HS-5 (cell line): ENCODE data around the gene CADM1.

ENCODE experiments used
- DNase-seq: peaks from one replicate; pipeline ENCODE4 v3.0.0-alpha.2; 2012; ENCODE audit warnings: low read depth

Gene CADM1

DNA sequence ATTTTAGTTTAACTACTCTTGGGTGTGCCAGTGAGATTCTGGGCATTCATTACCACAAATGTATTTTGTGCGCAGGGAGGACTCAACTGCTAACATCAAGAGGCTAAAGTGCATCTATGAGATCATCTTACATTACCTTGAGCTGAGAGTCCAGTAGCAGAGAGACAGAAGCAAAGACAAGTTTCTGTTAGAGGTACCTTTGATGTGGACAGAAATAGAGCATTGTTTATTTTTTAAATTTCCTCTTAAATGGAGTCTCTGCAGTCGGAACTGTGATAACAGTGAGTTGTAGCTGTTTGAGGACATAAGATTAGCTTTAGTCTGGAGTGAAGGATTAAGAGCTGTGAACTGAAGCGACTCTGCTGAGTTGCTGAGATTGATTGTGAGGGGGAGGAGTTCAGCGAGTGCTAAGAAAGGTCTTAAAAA is 297.0 kb downstream of the CADM1 start:
- DNase-seq = no peak

DNA sequence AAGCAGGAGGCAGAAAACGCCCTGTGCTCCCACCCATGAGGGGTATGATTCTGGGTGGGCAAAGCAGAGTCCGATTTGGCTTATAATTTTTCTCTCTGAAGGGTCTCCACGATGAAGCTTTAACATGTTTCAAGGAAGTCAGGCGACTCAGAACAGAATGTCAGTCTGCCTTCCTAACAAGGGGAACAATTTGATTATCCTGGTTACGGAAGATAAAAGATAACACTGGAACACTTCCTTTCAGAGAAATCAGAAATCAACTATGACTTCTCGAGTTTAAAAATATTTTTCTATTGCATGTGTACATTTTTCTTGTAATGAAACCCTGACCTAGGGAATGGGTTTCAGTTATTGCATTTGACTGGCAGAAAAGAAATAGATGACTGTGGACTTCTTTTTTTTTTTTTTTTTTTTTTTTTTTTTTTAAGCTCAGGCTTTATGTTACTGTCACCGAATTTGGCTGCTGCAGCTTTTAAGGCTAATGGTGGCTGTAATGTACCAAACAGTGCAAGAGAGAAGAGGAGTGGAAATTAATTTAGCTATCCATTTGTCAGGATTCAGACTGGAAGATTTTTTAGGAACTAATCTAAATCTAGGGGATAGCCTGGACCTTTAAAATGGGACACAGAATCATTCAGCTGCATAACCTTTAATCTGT is 297.7 kb downstream of the CADM1 start:
- DNase-seq = no peak

DNA sequence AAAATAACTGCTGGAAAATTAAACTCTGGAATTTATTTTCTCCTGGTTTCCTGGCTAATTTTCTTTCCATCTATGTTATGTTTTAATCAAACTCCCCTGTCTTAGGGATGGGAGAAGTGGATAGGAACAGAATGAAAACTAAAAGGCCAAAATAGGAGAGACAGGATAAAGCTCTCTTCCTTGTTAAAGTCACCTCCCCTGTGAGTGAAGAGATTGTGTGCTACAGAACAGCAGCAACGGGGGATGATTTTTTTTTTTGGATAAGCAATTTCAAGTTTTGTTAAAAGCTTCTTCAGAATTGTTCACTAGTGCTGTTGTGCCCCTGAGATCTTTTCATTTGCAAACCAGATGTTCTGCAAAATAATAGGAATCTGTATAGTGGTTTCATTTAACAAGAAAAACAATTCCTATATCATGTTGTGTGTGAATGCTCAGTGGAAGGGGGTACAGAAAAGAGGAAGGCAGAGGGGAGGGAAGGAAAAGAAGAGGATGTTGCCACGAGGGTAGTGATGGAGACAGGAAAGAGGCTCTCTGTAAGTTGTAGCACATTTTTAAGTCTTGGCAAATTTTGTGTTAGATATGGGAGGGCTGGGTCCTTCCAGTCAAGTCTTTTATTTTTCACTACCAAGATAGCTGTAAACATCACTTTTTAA is 301.2 kb downstream of the CADM1 start:
- DNase-seq = no peak

DNA sequence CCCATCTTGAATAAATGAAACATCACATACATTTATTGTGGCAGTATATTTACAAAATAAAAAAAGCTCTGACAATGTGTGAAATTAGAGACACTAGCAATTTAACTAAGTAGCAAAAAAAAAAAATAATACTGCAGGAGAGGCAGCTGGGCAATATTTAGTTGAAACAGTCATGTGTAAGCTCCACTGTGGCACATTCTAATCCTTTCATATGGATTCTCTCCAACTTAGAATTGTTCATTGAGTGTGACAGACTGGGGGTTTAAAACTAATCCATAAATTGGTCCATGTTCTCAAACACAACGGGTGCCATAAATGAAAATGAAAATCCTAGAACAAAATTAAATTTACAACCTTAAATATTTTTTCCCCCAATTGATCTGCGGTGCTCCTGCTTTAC is 302.1 kb downstream of the CADM1 start:
- no peak for DNase-seq

DNA sequence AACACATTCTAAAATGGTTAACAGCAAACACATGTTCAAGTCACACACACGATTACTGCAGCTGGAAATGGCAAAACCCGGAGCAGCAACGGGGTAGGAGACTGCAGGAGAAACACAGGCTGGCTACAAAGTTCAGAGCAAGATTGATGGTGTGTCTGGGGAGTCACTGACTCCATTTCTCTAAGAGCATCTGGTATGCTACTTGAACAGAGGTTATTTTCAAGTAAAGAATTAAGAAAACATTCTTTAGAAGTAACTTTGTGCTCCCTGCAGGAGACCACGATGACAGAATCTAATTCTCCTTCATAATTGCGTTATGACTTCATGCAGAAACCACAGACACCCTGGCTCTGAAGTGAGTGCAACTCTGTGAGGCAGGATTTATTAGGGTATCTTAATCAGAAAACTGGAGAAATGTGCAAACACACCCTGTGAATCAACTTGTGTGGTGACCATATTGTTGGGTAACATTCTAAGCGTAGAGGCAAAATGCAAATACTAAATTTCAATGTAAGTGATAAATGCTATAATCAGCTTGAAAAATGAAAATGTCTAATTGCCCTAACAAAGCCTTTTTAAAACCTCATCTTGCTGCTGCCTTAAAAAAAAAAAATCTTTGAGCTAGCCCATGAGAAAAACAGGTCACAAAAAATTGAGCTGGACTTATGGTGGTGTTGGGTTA is 303.0 kb downstream of the CADM1 start:
- DNase-seq = peak; percentile 13

DNA sequence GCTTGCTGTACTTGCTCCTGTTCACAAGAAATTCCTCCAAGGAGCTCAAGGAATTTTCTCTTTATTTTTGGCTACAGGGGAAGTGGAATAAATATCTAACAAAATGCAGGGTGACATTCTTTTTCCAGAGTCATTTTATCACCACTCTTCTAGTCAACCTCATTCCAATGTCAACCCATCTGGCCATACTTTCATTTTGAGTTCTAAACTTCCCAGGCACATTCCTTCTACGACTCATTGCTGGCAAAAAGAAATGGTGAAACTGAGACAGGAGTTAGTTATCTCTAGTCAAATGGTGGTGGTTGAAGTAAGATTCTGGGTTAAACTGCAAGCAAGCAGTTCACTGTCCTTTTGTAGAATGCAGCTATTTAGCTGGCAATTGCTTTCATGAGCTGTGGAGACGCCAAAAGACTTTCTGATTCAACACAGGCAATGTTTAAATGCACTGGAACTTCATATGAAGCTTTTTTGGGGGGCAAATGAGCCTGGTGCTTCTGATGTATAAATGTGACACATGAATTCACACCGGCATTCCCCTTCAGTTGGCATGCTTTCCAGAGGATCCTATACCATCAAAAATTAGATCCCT is 304.6 kb downstream of the CADM1 start:
- DNase-seq = no peak

DNA sequence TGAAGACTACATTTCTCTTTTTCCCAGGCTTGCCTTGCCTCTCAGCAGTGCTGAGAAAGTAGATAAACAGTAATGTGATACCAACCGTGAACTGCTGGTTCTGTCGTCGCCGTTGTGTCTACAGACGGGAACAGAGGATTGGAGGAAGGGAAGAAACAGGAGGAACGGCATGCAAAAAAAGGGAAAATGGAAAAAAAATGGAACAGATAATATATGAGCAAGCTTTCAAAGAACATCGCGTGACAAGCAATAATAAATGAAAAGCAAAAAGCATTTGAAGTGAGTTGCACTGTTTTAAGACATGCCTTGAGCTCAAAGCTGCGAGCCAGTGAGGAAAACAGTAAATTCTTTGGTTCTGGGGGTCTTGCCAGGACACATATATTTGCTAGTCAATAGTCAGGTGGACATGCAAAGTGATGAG is 305.9 kb downstream of the CADM1 start:
- no peak for DNase-seq

DNA sequence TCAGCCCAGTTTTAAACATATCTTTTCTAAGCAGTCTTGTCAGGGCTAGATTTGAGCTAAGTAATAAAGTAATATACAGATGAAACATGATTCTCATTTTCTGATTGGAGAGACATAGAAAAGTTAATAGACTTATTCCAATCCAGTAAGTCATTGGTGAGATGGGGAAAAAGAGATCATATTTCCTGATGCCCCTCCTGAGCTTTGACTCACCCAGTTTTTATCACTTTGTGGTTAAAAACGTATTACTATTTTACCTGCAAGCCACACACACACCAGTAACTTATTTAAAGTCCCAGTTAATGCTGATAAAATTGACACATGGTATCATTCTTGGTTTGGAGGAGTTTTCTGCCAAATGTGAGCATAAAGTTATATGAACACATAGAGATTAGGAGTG is 306.8 kb downstream of the CADM1 start:
- no peak for DNase-seq

DNA sequence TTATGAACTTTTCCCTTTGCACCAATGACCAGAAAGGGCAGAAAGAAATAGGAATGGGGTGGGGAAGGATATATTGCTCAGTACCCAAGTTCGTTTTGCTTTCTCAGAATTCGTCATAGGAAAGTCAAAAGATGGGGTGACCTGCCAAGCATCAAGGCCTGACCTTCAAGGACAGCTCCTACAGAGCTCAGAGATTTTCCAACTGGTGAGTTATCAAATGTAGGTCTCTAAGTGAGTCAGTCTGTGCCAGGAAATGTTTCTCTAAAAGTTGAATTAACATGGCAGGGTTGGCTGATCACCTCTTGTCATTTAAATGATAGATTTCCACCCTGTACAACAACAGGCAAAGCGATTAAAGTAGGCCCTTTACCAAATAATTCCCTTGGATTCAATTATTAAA is 307.2 kb downstream of the CADM1 start:
- DNase-seq = no peak

DNA sequence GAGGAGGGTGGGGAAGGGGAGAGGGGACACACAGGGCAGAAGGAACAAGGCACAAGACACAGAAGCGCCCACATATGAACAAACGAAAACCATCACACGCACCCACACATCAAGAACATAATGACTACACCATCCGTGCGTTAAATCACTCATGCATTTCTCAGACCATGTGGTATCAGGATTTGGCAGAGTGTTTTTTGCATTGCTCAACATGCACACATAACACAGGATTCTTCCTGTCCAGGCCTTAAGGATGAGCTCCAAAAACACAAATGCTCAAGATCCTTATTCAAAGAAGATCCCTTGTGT is 309.5 kb downstream of the CADM1 start:
- DNase-seq = no peak

DNA sequence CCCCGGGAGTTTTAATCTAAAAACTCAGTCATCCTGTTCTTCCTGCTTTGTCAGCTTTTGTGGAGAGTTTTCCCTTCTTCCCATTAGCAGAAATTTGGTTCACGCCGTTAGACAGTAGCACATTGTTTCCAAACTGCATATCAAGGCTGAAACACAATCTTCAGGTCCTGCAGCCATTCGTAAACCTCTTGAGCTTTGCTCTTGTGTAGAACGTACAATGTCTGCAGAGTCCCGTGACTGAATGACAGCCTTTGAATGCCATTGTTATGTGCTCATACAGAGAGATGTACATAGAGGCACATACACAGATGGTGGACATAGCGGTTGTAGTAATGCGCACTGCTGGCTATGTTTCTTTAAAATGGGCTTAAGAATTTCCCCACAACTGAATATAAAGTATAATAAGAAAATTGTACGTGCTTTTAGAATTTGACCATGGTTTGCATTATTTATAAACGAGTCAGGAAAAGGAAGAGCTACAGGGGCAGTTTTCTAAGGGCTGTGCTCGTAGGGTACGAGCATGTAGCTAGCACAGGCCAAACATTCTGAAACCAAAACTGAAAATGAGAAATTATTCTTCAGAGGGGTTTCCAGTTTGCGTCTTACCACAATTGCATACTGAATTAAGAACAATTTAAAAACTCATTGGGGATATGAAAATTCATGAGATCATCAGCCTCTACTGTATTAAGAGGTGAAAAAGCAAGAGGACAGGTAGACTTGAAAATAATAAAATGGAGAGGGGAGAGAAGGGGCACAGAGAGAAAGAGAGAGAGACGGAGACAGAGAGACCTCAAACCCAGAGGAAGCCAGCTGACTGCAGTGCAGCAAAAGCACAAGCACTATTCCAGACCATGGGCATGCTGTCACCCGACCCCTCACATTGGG is 310.1 kb downstream of the CADM1 start:
- DNase-seq = no peak

DNA sequence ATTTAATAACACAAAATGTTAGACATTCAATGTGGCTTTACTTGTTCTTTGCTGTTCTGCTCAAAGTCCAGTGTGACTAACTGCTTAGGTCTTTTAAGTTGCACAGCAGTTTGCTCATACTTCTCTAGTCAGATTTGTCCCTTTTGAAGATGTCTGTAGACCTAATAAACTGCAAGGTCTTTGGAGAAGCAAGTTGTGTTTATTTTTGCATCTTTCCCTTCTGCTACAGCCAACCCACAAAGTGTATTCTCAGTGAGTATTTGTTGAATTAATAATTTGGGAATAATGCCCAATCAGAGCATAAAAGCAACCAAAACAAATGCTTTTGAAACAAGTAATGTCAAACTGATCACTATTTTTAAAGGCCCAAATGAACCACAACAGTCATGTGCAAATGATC is 312.5 kb downstream of the CADM1 start:
- no peak for DNase-seq

DNA sequence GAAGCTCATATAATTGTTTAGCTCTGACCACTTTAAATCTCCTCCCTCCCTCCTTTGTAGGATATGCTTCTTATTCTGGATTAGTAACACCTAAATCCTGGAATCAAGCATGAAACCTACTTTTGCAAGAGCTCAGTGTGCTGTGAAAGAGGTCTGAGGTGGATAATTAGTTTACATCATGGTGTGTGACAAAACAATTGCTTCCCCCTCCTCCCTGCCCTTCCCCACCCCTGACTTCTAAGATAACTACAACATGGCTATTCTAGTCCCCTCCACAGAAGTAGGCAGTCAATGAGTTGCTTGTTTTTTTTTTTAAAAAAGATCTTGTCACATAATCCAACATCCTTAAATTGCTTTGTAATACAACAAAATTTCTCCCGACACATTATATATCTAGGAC is 314.0 kb downstream of the CADM1 start:
- no peak for DNase-seq

DNA sequence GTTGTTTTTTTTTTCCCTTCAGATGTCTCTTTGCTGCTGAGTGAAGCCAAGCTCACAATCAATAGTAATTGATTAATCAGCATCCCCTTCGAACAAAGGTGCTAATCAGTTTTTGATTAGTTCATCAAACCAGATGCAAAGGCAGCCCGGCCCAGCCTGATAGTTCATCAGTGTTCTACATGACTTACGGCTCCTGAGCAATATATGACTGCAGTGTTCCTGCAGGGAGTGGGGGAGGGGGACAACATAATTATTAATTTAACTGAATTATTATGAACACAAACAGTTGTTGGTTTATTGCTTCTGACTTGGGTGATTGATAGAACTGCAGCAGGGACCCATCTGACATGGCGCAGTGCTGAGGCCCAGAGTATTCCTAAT is 315.3 kb downstream of the CADM1 start:
- no peak for DNase-seq

DNA sequence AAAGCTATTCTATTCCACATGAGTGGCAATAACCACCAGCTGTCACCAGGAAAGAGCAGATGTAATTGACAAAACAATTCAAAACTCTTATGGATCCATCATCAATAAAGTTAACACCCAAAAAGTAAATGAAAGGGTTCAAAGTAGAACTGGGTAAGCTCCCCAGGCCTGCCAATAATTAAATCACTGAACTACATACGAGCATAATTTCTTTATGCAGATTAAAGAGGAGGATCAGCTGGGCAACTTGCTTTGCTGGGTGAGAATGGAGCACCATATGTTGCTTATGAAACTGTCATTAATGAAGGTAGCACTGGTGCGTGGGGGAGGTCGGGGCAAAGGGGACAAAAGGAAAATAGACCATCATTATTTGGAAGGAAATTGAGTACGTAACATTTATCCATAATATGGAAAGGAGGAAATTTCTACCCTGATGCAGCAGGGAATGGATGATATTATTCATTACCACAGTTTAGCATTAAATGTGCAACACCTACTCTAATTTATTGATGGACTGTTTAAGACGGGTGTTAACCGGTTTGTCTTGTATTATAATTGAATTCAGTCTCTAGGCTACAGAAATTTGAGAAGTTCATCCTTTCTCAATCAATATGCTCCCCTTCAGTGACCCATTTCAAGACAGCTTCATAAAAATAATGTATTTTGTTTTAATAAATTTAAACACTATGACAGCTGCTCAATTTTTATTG is 315.9 kb downstream of the CADM1 start:
- DNase-seq = no peak

DNA sequence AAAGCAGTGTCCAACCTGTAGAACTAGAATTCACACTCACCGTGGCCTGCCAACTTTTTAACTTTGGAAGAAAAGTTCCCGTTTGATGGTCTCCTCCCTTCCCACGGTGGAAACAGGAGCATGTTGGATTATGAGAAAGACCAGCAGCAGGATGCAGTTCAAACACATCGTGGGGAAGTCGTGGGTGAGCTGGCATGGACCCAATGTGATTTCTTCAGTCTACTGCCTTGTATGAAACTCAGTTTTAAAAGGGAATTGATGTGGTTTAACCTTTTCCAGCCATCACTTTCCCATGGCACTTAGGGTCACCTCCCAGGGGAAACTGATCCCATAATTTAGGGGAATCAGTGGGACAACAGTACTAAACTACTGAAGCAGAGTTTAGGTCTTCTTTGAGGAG is 318.3 kb downstream of the CADM1 start:
- no peak for DNase-seq

DNA sequence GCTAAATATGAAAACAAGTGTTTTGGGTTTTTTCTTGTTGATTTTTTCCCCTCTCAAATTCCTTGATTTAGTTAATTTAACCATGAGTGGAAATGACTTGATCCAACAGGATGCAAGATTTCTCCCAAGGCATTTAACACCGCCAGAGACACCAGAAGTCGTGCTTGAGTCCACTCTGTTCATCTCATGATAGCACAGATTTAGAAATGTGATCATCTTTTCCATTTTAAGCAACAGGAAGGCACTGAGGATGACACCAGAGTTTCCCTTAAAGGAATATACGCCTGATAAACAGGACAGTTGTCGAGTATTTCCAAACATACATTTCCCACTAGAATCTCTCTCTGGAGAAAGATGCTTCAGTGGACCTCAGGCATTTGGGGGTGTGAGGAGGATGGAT is 318.7 kb downstream of the CADM1 start:
- no peak for DNase-seq

DNA sequence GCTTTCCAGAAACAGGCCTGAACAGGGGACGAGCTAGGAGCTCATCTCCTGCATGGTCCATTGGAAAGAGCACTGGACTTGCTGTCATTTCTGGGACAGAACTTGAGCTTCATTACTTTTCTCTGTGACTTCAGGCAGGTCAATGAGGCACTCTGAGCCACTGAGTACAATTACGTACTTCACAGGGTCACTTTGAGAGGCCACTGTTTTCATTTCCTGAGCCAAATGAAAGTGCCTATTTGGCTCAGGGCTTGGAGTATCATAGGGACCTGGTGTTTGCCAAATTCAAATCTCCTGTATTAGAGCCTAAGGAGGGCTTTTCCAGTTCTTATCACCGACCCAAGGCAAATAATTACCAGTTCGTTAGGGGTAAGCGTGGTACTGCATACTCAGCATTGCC is 319.3 kb downstream of the CADM1 start:
- no peak for DNase-seq

DNA sequence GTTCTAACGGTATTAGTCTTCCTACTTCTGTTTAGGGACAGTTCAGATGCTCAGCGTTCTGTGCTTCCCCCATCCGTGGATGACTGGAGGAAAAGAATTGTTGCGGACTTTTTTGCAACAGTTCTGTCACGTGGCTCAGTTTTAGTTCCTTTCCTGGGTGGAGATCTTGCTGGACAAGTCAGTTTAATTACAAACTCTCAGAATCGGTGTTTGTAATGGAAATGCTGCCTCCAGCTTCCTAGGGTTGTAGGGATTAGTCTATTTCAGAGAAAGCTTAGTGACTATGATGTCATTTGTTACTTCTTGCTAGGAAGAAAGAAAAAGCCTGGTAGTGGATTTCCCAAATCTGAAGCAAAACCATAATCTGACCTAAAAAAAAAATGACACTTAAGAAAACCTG is 320.4 kb downstream of the CADM1 start:
- no peak for DNase-seq

DNA sequence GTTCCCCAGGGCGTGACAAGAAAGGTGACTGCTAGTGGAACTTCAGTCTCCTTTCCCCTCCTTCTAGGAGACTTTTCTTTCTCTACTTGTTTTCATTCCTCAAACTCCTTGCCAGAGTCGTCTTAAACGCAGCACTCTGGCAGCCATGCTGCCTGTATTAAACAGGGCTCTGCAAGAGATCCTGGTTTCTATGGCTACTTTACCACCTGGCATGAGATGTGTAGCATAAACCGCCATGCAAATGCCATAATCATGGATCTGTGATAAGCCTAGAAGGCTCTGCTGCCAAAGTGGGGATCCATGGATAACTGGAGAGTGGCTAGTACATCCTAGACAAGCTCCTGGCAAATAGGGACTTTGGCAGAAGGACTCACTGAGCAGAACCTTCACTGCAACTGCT is 321.1 kb downstream of the CADM1 start:
- no peak for DNase-seq

DNA sequence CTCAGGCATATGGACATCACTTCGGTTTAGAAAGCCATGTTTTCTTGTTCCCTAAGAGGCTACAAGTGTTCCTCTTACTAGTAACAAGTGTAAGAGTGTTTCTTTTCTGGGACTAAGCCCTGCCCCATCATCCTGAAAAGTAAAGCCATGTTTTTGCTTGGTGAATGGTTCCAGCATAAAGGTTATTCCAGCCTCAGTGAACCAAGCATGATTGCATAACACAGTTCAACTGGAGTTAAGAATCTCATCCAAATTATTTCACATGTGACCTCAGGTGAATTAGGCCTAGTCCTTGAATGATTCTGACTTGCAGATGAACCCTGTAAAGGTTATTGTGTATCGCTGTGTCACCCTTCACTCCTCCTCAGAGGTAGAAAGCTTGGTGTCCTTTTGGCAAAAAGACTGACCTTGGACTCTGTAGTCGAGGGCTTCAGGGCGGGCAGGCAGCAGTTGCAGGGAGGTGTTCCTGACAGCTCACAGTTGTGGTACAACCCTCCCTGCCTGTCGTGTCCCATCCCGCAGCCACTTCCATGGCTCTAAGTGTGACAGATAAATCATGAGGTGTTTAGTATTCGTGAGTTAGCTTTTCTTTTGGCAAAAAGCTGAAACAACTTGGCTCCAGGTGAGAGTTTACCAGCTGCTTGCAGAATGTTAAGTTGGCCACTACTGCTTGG is 321.8 kb downstream of the CADM1 start:
- DNase-seq = no peak
